Left forelimb (tissue), 1 donor: Measurements from ENCODE around the gene DAZAP1.

Source experiments
- DNase-seq: peaks from one replicate; pipeline ENCODE4 v3.0.0-alpha.2; 2018; ENCODE audit warnings: low spot score

DAZAP1 gene

DNA sequence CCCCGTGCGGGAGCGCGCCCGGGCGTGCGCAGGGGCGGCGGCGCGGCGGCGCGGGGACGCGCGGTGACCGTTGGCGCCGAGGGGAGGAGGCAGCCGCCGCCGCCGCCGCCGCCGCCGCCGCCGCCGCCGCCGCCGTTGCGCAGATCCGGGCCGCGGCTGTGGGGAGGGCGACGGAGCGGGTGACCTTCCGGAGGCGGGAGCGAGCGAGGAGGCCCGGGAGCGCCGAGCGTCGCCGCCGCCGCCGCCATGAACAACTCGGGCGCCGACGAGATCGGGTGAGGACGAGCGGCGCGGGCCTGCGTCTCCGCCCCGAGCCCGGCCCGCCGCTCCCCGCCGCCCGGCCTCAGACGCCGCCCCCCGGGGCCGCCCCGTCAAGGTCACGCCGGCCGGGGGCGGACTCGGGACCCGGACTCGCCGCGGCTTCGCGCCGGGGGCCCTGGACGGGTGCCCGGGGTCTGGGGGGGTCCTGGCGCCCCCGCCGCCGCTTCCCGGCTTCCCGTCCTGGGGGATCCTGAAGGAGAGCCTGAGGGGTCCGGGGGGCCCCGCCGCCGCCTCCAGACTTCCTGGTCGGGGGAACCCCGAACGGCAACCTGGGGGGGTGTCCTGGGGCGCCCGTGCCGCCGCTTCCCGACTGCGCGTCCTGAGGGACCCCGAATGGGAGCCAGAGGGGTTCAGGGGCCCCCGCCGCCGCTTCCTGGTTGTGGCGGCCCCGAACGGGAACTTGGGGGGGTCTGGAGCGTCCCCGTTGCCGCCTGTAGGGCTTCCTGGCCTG is at the start of gene DAZAP1:
DAZAP1 (plus strand) TSS at position 59 of the 772 bp plus-strand sequence; CDS start at position 247, 188 bp downstream.
- no peak for DNase-seq

DNA sequence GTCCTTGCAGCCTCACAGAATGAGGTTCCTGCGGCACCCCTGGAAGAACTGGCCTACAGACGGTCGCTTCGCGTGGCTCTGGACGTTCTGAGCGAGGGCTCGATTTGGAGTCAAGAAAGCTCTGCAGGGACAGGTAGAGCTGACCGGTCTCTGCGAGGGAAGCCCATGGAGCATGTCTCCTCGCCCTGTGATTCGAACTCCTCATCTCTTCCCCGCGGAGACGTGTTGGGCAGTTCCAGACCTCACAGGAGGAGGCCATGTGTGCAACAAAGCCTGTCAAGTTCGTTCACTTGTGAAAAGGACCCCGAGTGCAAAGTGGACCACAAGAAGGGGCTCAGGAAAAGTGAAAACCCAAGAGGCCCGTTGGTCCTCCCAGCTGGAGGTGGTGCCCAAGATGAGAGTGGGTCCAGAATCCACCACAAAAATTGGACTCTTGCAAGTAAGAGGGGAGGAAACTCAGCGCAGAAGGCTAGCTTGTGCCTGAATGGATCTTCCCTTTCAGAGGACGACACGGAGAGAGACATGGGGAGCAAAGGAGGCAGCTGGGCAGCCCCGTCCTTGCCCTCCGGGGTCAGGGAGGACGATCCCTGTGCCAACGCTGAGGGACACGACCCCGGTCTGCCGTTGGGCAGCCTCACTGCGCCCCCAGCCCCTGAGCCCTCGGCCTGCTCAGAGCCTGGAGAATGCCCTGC is 47.1 kb upstream of the DAZAP1 start:
- DNase-seq: no peak

DNA sequence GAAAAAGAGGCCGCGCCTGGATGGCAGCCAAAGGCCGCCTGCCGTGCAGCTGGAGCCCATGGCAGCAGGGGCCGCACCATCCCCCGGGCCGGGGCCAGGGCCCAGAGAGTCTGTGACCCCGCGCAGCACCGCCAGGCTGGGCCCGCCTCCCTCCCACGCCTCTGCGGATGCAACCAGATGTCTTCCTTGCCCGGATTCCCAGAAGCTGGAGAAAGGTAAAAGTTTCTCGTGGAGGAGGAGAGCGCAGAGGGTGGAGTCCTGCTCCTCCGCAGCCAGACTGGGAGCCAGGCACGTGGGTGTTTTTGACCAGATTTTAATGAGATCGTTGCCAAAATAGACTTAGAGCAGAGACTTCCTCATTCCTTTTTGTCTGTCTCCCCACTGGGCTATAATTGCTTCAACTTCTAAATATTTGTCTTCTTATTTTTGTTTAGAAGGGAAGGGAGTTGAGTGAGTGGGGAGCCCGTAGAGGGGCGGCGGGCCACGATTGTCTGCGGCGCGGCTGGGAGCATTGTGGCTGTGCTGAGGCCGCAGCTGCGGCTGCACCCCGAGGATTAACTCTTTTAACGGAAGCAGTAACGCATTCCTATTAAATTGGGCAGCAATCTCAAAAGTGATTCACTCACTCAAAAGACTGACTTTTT is 46.4 kb upstream of the DAZAP1 start:
- peak; percentile 86 for DNase-seq

DNA sequence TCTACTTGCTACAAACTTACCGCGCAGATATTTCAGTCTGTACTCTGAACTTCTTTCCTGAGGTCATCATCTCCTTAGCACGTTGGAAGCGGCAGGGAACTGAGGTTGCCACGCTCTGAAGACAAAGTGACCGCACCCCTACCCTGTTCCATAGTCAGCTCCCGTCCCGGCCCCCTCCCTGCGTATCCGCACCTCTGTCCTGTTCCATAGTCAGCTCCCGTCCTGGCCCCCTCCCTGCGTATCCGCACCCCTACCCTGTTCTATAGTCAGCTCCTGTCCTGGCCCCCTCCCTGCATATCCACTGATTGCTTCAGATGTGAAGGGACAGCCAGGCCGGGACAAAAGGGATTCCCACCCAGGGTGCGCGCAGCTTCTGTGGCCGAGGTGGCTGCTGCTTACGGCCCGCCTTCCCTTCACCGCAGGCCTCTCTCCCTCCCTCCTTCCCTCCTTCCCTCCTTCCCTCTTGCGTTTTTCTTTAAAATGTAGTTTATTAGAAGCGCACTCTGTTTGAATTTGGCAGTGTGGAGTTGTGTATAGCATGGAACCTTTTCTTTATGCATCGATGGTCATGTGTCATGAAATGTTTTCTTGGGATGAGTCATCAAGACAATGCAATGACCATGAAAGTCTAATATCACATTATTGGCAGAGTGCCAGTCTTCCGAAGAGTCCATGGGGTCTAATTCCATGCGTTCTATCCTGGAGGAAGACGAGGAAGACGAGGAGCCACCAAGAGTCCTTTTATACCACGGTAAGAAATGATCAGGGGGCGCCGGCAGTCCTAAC is 45.6 kb upstream of the DAZAP1 start:
- no peak for DNase-seq

DNA sequence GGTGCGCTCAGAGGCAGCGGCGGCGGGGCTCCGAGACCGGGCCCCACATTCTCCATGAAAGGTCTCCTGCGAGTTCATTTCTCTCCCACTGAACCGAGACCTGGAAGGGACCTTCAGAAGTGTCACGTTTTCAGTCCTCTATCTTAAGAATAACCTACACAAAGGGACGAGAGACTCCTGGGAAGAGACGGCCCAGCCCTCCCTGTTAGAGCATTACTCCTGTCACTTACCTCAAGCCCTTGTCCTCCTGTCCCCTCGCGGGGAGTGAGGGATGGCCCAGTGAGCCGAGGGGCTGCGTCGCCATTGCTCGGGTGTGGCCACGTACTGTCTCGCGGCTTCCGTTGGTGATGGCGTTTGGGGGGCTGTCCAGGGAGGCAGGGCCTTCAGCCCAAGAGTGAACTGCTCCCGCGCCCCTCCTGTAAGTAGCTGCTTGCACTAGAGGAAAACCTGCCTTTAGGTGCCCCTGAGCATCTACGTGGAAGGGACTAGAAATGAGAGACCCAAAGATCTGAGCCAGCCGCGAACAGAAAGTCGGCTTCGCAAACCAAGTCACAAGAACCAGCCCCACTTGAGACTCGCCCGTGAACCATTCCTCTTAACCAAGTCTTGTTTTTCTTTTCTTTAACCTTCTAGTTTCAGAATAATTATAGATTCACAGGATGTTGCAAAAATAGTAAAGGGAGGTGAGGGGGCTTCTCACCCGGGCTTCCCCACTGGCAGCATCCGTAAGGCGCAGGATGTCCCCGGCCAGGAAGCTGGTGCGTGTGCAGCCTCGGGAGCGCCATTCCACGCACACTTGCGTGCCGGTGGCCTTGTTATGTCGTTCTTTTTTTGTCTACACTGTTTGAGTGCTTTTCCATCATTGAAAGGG is 44.8 kb upstream of the DAZAP1 start:
- DNase-seq: no peak

DNA sequence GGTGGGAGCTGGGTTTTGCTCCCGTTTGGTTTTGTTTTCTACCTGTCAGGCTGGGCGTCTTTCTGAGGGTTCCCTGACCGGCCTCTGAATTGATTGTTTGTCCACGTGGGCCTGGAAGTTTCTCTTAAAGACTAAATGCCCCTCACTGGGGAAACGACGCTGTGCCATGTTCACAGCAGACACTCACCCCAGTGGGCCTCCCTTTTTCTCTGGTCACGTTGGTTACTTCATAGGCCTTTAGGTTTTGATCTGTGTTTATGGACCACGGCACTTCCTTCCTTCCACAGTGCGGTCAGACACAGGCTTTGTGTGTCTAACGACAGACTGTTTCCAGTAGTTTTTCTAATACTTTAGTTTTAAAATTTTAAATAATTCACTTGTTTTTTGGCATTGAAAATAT is 43.8 kb upstream of the DAZAP1 start:
- DNase-seq: no peak

DNA sequence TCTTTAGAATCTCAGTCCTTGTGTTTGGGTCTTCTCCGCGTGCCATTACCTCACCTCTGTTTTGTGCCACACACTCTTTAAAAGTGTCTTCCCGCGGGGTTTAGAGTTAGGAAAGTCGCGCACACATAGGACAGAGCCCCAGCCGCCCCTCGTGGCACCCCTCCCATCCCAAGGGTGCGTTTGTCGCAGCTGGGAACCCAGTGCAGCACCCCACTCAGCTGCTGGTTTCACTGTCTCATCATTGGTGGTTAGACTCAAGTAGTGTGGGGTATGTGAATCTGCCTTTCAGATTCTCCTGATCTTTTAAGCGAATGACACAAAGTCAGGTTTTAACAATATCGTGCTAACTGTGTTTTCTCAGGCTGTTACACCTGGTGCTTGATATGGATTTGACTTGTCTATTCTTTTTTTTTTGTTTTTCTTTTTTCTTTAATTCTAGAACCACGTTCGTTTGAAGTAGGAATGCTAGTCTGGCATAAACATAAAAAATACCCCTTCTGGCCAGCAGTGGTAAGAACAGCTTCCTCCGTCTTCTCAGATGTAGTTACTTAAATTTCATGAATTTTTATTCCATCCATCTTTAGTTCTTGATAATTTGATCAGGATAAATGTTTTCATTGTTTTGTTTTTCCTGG is 43.2 kb upstream of the DAZAP1 start:
- DNase-seq: no peak

DNA sequence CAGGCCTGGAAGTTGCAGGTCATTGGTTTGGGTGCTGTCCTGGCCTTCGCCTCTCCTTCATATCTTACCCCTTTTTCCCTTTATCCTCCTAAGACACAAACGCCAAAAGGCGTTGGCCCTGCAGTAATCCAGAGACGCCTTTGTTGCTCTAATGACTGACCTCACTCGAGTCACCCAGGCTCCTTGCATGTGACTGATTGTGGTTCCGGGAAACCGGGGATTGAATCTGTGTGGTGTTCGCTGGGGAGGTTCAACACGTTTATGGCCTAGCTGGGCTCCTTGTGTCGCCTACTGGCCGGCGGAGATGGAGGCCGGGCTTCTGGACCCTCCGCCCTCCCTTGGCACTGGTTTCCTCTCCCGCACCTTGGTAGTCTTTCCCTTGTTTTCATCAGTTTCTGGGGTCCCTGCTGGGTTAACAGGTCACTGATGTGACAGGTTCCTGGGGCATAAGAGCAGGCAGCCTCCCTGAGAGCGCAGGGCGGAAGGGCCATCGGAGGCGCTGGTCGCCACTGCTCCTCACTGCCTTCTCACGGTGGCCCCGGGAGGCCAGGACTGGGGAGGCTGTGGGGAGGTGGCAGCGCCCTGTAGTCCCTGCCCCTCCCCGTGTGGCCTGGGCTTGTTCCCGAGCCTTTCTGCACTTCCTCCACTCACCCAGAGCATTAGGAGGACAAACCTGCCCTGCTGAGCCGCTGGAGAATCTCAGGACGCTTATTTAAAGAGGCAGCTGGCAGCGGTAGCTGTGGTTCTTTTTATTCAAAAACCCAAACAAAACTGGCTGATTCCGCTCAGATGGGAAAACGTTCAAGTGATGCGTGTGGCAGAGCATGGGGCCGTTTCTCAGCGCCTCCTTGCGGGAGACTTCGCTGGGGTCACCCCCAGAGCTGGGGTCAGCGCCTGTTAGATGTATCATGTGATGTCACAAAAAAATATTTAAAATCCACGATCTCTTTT is 41.8 kb upstream of the DAZAP1 start:
- no peak for DNase-seq

DNA sequence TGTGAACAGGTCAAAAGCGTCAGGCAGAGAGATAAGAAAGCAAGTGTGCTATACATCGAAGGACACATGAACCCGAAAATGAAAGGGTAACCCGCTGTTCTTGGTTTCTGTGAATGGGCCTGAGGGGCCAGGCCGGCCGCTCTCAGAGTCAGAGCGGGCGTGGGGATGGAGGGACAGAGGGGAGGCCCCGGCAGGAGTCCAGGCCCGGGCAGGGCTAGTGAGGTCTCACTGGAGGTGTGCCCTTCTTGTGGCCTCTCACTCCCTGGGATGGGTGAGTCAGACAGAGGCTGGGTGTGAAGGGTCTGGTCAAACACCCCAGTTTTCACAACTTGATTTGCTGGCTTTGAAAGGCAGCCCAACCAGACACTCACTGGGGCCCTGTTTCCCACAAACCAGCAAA is 41.1 kb upstream of the DAZAP1 start:
- no peak for DNase-seq

DNA sequence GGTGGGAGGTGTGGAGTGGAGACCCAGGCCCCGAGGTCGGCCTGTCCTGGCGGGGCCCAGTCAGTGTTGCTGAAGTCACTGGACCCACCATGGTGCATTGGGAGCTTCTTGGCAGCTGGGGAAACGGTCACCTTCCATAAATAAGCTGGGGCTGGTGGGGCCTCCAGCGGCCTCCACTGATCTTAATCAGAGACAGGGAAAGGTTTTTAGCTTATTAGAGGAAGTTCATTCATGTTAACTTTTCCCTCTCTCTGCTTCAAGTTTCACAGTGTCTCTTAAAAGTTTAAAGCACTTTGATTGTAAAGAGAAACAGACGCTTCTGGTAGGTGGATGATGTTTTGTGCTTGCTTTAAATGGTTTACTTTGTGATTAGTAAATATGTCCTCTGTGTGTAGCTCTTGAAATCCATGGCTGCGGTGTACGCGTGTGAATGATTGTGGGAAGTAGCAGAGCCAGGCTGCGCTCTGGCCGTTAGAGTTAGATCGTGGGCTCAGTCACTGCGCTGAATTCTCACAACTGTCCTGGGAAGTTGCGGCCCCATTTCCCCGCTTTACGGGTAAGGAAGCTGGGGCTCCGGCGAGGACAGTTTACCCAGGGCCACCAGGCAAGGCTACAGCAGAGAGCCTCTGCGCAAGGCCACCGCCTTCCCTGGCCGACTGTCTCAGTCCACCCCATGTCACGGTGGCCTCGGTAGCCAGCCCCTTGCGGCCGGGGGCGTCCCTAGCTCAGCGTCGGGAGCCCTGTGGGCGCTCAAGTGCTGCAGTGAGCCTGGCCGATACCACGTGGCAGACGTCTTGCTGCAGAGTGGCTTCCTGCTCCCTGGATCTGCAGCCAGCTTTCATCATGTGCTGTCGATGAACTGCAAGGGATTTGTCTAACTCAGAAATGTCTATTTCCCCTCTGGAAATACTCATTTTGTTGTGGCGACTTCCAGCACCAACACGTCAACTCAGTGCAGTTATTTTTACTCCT is 40.2 kb upstream of the DAZAP1 start:
- no peak for DNase-seq

DNA sequence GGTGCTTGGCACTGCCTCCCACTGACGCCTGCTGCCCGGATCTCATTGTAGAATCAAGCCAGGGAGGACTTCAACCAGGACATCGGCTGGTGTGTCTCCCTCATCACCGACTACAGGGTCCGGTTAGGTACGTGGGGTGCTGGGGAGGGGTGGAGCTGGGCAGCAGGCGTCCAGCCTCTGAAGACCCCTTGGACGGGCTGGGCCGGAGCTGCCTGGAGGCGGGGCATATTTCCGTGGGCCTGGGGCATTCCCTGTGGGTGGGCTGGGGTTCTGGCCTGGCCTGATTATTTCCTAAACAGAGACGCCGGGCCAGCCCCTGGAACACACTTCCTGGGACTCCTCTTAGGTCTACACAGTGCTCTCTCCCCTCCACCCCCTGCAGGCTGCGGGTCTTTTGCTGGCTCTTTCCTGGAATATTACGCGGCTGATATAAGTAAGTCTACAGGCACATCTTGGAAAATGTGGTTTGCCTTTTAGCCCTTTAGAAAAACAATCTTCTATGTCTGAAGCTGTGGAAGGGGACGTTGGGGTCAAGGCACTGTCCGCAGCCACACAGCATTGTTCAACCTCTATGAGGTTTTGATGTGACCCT is 38.1 kb upstream of the DAZAP1 start:
- DNase-seq: no peak

DNA sequence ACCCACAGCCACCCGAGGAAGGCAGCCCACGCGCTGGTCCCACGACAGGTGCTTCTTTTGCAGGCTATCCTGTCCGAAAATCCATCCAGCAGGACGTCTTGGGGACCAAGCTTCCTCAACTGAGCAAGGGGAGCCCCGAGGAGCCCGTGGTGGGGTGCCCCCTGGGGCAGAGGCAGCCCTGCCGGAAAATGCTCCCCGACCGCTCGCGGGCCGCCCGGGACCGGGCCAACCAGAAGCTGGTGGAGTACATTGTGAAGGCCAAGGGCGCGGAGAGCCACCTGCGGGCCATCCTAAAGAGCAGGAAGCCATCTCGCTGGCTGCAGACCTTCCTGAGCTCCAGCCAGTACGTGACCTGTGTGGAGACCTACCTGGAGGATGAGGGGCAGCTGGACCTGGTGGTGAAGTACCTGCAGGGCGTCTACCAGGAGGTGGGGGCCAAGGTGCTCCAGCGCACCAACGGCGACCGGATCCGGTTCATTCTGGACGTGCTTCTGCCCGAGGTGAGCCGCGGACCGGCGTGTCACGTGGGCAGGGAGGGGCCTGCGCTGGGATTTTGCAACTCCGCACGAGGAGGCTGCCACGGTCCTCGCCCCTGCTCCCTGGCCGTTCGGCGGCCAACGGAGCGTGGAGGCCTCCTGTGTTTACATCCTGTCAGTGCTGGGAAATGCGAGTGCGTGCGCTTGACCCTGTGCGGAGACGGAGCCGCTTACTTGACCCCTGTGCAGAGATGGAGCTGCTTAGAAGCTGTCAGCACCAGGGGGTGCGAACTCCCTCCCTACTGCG is 36.6 kb upstream of the DAZAP1 start:
- no peak for DNase-seq

DNA sequence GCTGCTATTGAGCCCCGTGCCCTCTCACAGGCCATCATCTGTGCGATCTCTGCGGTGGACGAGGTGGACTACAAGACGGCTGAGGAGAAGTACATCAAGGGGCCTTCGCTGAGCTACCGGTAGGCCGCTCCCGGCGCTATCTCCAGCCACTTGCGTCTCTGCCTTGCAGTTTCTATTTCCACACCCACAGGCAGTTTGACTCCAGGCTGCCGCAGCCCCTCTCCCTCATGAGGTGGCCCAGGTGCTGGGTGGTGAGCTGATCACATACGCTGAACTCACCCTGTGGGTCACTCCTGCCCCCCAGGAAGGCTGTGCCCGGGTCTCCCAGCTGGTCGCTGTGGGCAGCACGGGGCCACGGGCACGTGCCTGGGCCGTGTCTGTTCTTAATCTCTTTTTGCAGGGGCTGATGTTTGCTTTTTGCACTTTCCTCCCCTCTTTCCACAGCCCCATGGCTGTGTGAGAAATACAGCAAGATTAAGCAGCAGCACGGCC is 34.3 kb upstream of the DAZAP1 start:
- DNase-seq: no peak

DNA sequence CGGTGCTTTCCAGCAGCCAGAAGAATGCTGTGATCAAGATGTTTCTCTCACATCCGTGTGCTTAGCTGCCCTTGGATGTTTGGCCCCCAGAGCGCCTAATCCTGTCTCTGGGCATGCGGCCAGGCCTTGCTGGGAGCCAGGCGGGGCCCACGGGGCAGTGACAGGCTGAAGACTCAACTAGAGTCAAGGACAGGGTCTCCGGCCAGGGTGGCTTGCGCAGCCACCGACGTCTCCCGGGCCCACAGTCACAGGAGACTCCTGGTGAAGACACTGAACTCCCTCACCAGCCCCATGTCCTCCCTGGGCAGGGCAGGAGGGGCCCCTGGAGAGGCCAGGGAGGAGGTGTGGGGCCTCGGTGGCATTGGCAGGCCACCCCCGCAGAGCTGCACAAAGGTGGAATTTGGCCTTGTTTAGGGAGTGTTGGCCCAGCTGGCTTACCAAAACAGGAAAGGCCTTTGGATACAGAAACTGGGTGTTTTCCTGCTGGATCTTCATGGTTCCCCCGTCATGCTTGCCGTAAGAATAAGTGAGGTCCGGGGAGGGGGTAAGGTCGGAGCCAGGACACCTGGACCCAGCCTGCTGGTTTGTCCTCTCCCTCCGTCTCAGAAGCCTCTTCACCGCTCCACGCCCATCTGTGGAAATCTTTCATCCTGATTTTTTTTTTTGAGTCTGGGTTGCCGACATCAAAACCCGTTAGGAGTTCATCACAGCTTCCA is 33.7 kb upstream of the DAZAP1 start:
- no peak for DNase-seq

DNA sequence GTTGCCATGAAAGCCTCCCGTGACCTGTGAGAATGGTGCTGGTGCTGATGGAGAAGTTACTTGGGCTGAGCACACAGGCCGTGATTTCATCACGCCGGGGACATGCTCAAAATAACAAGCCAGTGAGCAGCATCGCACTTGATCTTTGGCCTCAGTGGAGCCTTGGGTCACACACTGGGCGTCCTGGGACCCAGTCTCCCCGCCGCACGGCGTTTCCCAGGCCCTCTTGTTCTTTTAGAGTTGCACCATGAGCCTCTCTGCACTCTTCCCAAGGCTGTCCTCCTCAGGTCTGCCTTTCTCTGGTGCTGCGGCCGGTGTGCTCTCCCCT is 33.2 kb upstream of the DAZAP1 start:
- no peak for DNase-seq

DNA sequence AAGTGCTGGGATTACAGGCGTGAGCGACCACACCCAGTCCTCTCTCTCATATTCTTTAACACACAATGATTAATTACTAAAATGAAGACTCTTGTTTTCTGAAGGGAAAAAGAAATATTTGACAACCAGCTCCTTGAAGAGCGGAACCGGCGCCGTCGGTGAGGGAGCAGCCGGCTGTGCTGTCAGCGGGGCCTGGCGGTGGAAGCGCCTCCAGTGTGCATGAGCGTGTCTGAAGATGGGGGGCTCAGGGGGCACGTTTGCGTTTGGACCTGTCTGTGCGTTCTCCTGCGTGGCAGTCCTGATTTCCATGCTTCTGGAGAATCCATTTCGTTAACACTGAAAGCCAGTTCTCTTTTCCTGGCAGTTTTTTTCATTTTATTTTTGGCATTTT is 31.0 kb upstream of the DAZAP1 start:
- DNase-seq: no peak
